ENCODE data around the gene MINDY1. TPM values are rescaled to one million over a fixed set of nuclear protein-coding genes. Genes with fewer than 3 reads are reported as not detected.

The MINDY1 gene
- total and polyA plus RNA-seq, 9 of the 15 experiments (the other 6 are each of a cell fraction or from before 2014, with no cell fraction given): 0.49 to 11.0 (median 6.0) TPM

DNA sequence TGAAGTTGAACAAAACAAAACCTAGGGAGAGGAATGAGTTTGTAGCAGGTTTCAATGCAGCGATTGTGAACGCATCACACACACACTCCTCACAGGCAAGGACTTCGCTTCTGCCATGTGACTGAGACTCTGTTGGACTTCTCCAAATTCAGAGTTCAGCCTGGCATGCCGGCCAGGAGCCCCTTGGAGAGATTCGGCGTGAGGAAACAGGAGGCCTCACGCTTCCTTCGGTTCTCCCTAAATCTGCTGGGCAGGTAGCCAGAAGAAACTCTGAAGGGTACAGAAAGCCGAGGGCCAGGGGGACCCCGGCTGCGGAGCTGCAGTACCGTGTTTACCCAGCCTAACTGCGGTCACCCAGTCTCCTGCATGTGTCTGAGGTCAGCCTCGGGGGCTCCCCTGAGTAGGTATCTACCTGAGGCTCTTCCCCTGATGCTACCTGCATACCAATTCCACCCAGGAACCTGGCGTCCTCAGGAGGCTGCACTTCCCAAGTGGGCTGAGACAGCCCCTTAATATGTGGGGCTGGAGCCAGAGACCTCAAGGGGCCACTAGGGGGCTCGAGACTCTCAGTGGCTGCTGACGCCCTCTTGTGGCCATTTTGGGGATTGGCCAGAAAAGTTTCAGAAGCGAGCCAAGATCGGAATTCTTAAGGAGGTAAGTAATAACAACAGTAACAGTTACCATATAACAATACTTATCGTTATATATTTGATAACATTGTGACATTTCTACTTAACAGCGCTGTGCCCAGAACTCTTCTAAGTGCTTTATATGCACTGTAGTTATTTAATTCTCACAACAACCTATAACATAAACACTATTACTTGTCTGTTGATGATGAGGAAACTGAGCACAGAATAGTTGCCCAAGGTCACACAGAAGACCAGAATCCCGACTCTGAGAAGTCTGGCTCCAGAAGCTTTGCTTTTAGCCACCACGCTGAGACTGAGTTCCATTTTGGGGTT is 27.3 kb downstream of the MINDY1 start (continued):
- TF ChIP-seq, protein P1, sequence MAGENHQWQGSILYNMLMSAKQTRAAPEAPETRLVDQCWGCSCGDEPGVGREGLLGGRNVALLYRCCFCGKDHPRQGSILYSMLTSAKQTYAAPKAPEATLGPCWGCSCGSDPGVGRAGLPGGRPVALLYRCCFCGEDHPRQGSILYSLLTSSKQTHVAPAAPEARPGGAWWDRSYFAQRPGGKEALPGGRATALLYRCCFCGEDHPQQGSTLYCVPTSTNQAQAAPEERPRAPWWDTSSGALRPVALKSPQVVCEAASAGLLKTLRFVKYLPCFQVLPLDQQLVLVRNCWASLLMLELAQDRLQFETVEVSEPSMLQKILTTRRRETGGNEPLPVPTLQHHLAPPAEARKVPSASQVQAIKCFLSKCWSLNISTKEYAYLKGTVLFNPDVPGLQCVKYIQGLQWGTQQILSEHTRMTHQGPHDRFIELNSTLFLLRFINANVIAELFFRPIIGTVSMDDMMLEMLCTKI (IDR thresholded peaks at IDR 0.05; ENCODE audit: partially characterized antibody): no peak
- TF ChIP-seq, protein P2, sequence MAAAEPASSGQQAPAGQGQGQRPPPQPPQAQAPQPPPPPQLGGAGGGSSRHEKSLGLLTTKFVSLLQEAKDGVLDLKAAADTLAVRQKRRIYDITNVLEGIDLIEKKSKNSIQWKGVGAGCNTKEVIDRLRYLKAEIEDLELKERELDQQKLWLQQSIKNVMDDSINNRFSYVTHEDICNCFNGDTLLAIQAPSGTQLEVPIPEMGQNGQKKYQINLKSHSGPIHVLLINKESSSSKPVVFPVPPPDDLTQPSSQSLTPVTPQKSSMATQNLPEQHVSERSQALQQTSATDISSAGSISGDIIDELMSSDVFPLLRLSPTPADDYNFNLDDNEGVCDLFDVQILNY (CRISPR knock-in tag; IDR thresholded peaks at IDR 0.05): no peak
- TF ChIP-seq SREBF2 (CRISPR knock-in tag; IDR thresholded peaks at IDR 0.05): no peak
- no peak for TF ChIP-seq MECOM (CRISPR knock-in tag; IDR thresholded peaks at IDR 0.05)
- no peak for TF ChIP-seq ZFP30 (CRISPR knock-in tag; IDR thresholded peaks at IDR 0.05; ENCODE audit: borderline replicate concordance)
- no peak for TF ChIP-seq HMG20A (CRISPR knock-in tag; conservative IDR thresholded peaks at IDR 0.05)
- TF ChIP-seq, protein P3, sequence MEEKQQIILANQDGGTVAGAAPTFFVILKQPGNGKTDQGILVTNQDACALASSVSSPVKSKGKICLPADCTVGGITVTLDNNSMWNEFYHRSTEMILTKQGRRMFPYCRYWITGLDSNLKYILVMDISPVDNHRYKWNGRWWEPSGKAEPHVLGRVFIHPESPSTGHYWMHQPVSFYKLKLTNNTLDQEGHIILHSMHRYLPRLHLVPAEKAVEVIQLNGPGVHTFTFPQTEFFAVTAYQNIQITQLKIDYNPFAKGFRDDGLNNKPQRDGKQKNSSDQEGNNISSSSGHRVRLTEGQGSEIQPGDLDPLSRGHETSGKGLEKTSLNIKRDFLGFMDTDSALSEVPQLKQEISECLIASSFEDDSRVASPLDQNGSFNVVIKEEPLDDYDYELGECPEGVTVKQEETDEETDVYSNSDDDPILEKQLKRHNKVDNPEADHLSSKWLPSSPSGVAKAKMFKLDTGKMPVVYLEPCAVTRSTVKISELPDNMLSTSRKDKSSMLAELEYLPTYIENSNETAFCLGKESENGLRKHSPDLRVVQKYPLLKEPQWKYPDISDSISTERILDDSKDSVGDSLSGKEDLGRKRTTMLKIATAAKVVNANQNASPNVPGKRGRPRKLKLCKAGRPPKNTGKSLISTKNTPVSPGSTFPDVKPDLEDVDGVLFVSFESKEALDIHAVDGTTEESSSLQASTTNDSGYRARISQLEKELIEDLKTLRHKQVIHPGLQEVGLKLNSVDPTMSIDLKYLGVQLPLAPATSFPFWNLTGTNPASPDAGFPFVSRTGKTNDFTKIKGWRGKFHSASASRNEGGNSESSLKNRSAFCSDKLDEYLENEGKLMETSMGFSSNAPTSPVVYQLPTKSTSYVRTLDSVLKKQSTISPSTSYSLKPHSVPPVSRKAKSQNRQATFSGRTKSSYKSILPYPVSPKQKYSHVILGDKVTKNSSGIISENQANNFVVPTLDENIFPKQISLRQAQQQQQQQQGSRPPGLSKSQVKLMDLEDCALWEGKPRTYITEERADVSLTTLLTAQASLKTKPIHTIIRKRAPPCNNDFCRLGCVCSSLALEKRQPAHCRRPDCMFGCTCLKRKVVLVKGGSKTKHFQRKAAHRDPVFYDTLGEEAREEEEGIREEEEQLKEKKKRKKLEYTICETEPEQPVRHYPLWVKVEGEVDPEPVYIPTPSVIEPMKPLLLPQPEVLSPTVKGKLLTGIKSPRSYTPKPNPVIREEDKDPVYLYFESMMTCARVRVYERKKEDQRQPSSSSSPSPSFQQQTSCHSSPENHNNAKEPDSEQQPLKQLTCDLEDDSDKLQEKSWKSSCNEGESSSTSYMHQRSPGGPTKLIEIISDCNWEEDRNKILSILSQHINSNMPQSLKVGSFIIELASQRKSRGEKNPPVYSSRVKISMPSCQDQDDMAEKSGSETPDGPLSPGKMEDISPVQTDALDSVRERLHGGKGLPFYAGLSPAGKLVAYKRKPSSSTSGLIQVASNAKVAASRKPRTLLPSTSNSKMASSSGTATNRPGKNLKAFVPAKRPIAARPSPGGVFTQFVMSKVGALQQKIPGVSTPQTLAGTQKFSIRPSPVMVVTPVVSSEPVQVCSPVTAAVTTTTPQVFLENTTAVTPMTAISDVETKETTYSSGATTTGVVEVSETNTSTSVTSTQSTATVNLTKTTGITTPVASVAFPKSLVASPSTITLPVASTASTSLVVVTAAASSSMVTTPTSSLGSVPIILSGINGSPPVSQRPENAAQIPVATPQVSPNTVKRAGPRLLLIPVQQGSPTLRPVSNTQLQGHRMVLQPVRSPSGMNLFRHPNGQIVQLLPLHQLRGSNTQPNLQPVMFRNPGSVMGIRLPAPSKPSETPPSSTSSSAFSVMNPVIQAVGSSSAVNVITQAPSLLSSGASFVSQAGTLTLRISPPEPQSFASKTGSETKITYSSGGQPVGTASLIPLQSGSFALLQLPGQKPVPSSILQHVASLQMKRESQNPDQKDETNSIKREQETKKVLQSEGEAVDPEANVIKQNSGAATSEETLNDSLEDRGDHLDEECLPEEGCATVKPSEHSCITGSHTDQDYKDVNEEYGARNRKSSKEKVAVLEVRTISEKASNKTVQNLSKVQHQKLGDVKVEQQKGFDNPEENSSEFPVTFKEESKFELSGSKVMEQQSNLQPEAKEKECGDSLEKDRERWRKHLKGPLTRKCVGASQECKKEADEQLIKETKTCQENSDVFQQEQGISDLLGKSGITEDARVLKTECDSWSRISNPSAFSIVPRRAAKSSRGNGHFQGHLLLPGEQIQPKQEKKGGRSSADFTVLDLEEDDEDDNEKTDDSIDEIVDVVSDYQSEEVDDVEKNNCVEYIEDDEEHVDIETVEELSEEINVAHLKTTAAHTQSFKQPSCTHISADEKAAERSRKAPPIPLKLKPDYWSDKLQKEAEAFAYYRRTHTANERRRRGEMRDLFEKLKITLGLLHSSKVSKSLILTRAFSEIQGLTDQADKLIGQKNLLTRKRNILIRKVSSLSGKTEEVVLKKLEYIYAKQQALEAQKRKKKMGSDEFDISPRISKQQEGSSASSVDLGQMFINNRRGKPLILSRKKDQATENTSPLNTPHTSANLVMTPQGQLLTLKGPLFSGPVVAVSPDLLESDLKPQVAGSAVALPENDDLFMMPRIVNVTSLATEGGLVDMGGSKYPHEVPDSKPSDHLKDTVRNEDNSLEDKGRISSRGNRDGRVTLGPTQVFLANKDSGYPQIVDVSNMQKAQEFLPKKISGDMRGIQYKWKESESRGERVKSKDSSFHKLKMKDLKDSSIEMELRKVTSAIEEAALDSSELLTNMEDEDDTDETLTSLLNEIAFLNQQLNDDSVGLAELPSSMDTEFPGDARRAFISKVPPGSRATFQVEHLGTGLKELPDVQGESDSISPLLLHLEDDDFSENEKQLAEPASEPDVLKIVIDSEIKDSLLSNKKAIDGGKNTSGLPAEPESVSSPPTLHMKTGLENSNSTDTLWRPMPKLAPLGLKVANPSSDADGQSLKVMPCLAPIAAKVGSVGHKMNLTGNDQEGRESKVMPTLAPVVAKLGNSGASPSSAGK (IDR thresholded peaks at IDR 0.05): 0 out of 2 replicates have a peak, but pooled peaks have one; percentile 44
- no peak for TF ChIP-seq HNRNPL (IDR thresholded peaks at IDR 0.05; ENCODE audit: low read depth, low read length)
- TF ChIP-seq TEAD1 (CRISPR knock-in tag; IDR thresholded peaks at IDR 0.05): peak; percentile 52 to 72; a peak in 1 of 4 replicates
- TF ChIP-seq SMARCA5 (IDR thresholded peaks at IDR 0.05): no peak
- no peak for TF ChIP-seq ZFP36 (IDR thresholded peaks at IDR 0.05; ENCODE audit: low read depth, low read length, partially characterized antibody)
- TF ChIP-seq RUNX1 (IDR thresholded peaks at IDR 0.05; ENCODE audit: low read depth): no peak
- no peak for TF ChIP-seq ZNF695 (CRISPR knock-in tag; IDR thresholded peaks at IDR 0.05)

Measured in K562 (cell line).